HepG2 (cell line): ENCODE results near the gene CDC20. TPM values are rescaled to one million over a fixed set of nuclear protein-coding genes. Genes with fewer than 3 reads are reported as not detected.
A peak's percentile ranks its signal among the peaks of the same experiment; 100 is the strongest.

ENCODE experiments used
- FLYWCH1 ChIP-seq: sonication (generic); formaldehyde crosslinking; IDR thresholded peaks from 2 replicates; pipeline ENCODE4 v1.8.1; 2023; ENCODE audit warnings: mild to moderate bottlenecking, missing genetic modification reagents
- GLI4 ChIP-seq: sonication (generic); formaldehyde crosslinking; IDR thresholded peaks from 2 replicates; pipeline ENCODE4 v1.5.1; 2020; ENCODE audit warnings: missing genetic modification reagents, mild to moderate bottlenecking, moderate library complexity, borderline replicate concordance
- NR1H2 ChIP-seq: sonication (generic); formaldehyde crosslinking; IDR thresholded peaks from 2 replicates; pipeline ENCODE4 v1.8.1; 2022; ENCODE audit warnings: low read depth, missing genetic modification reagents, borderline replicate concordance
- THAP11 ChIP-seq: IDR thresholded peaks from 2 replicates; pipeline ENCODE4 v1.6.1; 2016; ENCODE audit warnings: missing biosample characterization, missing genetic modification reagents
- TMF1 ChIP-seq: sonication (generic); formaldehyde crosslinking; IDR thresholded peaks from 2 replicates; pipeline ENCODE4 v1.8.1; 2022; ENCODE audit warnings: low read depth, missing genetic modification reagents
- YY1 ChIP-seq: IDR thresholded peaks from 2 replicates; pipeline ENCODE4 v1.6.1; 2011; ENCODE audit warnings: low read length, low read depth, moderate library complexity, mild to moderate bottlenecking; ENCODE audit not compliant: insufficient read depth, insufficient replicate concordance
- ZNF17 ChIP-seq: sonication (generic); formaldehyde crosslinking; IDR thresholded peaks from 2 replicates; pipeline ENCODE4 v1.5.0; 2020; ENCODE audit warnings: mild to moderate bottlenecking, missing genetic modification reagents
- ZNF24 ChIP-seq: fragments of 450-650 bp; IDR thresholded peaks from 2 replicates; pipeline ENCODE4 v1.6.1; 2017; ENCODE audit warnings: antibody characterized with exemption, mild to moderate bottlenecking
- ZNF296 ChIP-seq: sonication (generic); formaldehyde crosslinking; conservative IDR thresholded peaks from 2 replicates; pipeline ENCODE4 v1.5.0; 2020; ENCODE audit warnings: mild to moderate bottlenecking, missing genetic modification reagents
- ZNF672 ChIP-seq: sonication (generic); formaldehyde crosslinking; IDR thresholded peaks from 2 replicates; pipeline ENCODE4 v1.8.1; 2022; ENCODE audit warnings: missing genetic modification reagents
- ZNF772 ChIP-seq: sonication (generic); formaldehyde crosslinking; IDR thresholded peaks from 2 replicates; pipeline ENCODE4 v1.5.0; 2020; ENCODE audit warnings: mild to moderate bottlenecking, missing genetic modification reagents
- polyA plus RNA-seq, 8 experiments: library from polyadenylated mRNA; depleted of rRNA in 3 of 8; stranded (reverse) in 7 of 8; unstranded in 1 of 8; fragments of >200 nt; fragmentation: Illumina TruSeq in 4 of 8; extraction: Trizol in 4 of 8; gene quantifications; 2 replicates each; pipeline versions ENCODE4 v1.2.1 to v1.2.3, GENCODE V29; 2011 to 2016; ENCODE audit warnings: low read depth in 4 of 8, missing spikeins in 1 of 8, mixed read lengths in 1 of 8; ENCODE audit not compliant: insufficient read depth in 1 of 8
- total RNA-seq, 5 experiments: library from RNA; depleted of rRNA; stranded (reverse); fragments of >200 nt; fragmentation: Illumina TruSeq; extraction: Trizol; gene quantifications; 2 replicates each; pipeline ENCODE4 v1.2.3, GENCODE V29; 2016; ENCODE audit warnings: low read depth in 1 of 5
- TF ChIP-seq, protein P1 (sequence below): sonication (generic); formaldehyde crosslinking; IDR thresholded peaks from 2 replicates; pipeline ENCODE4 v1.8.1; 2022; ENCODE audit warnings: low read depth, mild to moderate bottlenecking, missing genetic modification reagents
- TF ChIP-seq, protein P2 (sequence below): sonication (generic); formaldehyde crosslinking; IDR thresholded peaks from 2 replicates; pipeline ENCODE4 v1.8.1; 2023; ENCODE audit warnings: mild to moderate bottlenecking, missing genetic modification reagents
- TF ChIP-seq, protein P3 (sequence below): sonication (generic); formaldehyde crosslinking; IDR thresholded peaks from 2 replicates; pipeline ENCODE4 v1.5.0; 2020; ENCODE audit warnings: mild to moderate bottlenecking, missing genetic modification reagents
- TF ChIP-seq, protein P4 (sequence below): sonication (generic); formaldehyde crosslinking; IDR thresholded peaks from 2 replicates; pipeline ENCODE4 v1.9.0; 2021; ENCODE audit warnings: missing genetic modification reagents, borderline replicate concordance
- TF ChIP-seq, protein P5 (sequence below): sonication (generic); formaldehyde crosslinking; IDR thresholded peaks from 2 replicates; pipeline ENCODE4; 2020; ENCODE audit warnings: missing genetic modification reagents, mild to moderate bottlenecking, borderline replicate concordance
- TF ChIP-seq, protein P6 (sequence below): sonication (generic); formaldehyde crosslinking; conservative IDR thresholded peaks from 2 replicates; pipeline ENCODE4 v1.4.0; 2020; ENCODE audit warnings: missing genetic modification reagents

The CDC20 gene
- total and polyA plus RNA-seq, 2 of the 13 experiments (the other 11 are each of a cell fraction or from before 2014, with no cell fraction given) = 57.9 to 90.0 TPM

DNA sequence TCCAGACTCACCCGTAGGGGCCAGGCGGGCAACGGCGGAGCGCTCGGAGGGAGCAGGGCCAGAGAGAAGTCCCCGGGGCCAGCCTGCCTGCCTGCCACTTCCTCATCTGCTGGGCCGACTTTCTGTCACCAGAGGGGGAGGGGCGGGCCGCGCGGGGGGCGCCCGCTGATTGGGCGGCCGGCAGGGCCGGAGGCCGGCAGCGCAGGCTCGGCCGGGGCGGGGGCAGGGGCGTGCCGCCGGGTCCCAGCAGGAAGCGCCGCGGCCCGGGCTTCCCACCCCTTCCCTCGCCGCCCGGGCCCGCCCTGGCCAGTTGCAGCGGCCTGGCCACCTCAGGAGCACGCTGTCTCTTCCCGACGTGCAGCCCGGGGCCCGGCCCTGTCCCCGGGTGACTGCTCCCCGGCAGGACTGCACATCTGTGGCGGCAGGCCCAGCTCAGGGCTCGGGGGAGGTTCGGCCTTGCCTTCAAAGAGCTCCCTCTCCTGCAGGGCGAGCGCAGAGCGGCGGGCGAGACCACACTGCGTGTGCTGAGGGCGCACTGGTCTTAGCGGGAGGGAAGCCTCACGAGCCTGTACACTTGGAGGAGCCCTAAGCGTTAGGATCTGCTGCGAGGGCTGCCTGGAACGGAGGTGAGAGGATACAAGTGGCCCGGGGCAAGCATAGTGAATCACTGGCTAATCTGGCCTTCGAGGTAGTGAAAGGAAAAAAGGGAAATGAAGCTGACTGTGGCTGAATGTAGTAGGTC, 9.3 kb downstream of the CDC20 start, which contains the start of gene ELOVL1 (continued):
- TF ChIP-seq, protein P1, sequence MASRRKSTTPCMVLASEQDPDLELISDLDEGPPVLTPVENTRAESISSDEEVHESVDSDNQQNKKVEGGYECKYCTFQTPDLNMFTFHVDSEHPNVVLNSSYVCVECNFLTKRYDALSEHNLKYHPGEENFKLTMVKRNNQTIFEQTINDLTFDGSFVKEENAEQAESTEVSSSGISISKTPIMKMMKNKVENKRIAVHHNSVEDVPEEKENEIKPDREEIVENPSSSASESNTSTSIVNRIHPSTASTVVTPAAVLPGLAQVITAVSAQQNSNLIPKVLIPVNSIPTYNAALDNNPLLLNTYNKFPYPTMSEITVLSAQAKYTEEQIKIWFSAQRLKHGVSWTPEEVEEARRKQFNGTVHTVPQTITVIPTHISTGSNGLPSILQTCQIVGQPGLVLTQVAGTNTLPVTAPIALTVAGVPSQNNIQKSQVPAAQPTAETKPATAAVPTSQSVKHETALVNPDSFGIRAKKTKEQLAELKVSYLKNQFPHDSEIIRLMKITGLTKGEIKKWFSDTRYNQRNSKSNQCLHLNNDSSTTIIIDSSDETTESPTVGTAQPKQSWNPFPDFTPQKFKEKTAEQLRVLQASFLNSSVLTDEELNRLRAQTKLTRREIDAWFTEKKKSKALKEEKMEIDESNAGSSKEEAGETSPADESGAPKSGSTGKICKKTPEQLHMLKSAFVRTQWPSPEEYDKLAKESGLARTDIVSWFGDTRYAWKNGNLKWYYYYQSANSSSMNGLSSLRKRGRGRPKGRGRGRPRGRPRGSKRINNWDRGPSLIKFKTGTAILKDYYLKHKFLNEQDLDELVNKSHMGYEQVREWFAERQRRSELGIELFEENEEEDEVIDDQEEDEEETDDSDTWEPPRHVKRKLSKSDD (CRISPR knock-in tag) = no peak
- TF ChIP-seq, protein P2, sequence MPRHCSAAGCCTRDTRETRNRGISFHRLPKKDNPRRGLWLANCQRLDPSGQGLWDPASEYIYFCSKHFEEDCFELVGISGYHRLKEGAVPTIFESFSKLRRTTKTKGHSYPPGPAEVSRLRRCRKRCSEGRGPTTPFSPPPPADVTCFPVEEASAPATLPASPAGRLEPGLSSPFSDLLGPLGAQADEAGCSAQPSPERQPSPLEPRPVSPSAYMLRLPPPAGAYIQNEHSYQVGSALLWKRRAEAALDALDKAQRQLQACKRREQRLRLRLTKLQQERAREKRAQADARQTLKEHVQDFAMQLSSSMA (CRISPR knock-in tag) = peak; percentile 74; the same call in 1 of the 2 replicates
- TF ChIP-seq ZNF772 (CRISPR knock-in tag) = peak; percentile 90; the same call in 1 of the 2 replicates
- no peak for TF ChIP-seq YY1
- 0 out of 2 replicates have a peak, but pooled peaks have one; percentile 52 for TF ChIP-seq GLI4
- TF ChIP-seq FLYWCH1 (CRISPR knock-in tag) = no peak
- TF ChIP-seq, protein P3, sequence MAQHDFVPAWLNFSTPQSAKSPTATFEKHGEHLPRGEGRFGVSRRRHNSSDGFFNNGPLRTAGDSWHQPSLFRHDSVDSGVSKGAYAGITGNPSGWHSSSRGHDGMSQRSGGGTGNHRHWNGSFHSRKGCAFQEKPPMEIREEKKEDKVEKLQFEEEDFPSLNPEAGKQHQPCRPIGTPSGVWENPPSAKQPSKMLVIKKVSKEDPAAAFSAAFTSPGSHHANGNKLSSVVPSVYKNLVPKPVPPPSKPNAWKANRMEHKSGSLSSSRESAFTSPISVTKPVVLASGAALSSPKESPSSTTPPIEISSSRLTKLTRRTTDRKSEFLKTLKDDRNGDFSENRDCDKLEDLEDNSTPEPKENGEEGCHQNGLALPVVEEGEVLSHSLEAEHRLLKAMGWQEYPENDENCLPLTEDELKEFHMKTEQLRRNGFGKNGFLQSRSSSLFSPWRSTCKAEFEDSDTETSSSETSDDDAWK (CRISPR knock-in tag) = no peak
- TF ChIP-seq, protein P4, sequence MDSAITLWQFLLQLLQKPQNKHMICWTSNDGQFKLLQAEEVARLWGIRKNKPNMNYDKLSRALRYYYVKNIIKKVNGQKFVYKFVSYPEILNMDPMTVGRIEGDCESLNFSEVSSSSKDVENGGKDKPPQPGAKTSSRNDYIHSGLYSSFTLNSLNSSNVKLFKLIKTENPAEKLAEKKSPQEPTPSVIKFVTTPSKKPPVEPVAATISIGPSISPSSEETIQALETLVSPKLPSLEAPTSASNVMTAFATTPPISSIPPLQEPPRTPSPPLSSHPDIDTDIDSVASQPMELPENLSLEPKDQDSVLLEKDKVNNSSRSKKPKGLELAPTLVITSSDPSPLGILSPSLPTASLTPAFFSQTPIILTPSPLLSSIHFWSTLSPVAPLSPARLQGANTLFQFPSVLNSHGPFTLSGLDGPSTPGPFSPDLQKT = no peak; the same call in 1 of the 2 replicates
- peak; percentile 89 for TF ChIP-seq TMF1 (CRISPR knock-in tag)
- peak; percentile 67; the same call in 1 of the 2 replicates for TF ChIP-seq THAP11
- TF ChIP-seq ZNF17 (CRISPR knock-in tag) = no peak
- TF ChIP-seq, protein P5, sequence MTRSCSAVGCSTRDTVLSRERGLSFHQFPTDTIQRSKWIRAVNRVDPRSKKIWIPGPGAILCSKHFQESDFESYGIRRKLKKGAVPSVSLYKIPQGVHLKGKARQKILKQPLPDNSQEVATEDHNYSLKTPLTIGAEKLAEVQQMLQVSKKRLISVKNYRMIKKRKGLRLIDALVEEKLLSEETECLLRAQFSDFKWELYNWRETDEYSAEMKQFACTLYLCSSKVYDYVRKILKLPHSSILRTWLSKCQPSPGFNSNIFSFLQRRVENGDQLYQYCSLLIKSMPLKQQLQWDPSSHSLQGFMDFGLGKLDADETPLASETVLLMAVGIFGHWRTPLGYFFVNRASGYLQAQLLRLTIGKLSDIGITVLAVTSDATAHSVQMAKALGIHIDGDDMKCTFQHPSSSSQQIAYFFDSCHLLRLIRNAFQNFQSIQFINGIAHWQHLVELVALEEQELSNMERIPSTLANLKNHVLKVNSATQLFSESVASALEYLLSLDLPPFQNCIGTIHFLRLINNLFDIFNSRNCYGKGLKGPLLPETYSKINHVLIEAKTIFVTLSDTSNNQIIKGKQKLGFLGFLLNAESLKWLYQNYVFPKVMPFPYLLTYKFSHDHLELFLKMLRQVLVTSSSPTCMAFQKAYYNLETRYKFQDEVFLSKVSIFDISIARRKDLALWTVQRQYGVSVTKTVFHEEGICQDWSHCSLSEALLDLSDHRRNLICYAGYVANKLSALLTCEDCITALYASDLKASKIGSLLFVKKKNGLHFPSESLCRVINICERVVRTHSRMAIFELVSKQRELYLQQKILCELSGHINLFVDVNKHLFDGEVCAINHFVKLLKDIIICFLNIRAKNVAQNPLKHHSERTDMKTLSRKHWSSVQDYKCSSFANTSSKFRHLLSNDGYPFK (CRISPR knock-in tag) = peak; percentile 85
- TF ChIP-seq NR1H2 (CRISPR knock-in tag) = peak; percentile 92
- TF ChIP-seq ZNF296 (CRISPR knock-in tag) = no peak
- TF ChIP-seq, protein P6, sequence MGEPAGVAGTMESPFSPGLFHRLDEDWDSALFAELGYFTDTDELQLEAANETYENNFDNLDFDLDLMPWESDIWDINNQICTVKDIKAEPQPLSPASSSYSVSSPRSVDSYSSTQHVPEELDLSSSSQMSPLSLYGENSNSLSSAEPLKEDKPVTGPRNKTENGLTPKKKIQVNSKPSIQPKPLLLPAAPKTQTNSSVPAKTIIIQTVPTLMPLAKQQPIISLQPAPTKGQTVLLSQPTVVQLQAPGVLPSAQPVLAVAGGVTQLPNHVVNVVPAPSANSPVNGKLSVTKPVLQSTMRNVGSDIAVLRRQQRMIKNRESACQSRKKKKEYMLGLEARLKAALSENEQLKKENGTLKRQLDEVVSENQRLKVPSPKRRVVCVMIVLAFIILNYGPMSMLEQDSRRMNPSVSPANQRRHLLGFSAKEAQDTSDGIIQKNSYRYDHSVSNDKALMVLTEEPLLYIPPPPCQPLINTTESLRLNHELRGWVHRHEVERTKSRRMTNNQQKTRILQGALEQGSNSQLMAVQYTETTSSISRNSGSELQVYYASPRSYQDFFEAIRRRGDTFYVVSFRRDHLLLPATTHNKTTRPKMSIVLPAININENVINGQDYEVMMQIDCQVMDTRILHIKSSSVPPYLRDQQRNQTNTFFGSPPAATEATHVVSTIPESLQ (CRISPR knock-in tag) = no peak; the same call in 1 of the 2 replicates
- no peak for TF ChIP-seq ZNF24
- peak; percentile 78; the same call in 1 of the 2 replicates for TF ChIP-seq ZNF672
